Effector memory CD8-positive, alpha-beta T cell (primary cell): ENCODE measurements around the gene TMSB15B.
"Not testable (repeated sequence)": the region's sequence is repeated elsewhere in the genome, so short reads cannot be mapped to it uniquely, and the experiment has no call there.

ENCODE experiments used
- ATAC-seq: fragments of 150-1000 bp; cut with Tn5 transposase; replicated peaks from 2 replicates; pipeline ENCODE4 v1.10.0; 2021; ENCODE audit warnings: mild to moderate bottlenecking, moderate library complexity
- DNase-seq, 3 experiments: peaks; one replicate each; pipeline ENCODE4 v3.0.0; 2021
- H3K27ac Mint-ChIP-seq, 2 donors: one replicate each; pipeline ENCODE4 v1.8.0; 2022; ENCODE audit warnings: mild to moderate bottlenecking in 2 of 2, mixed read lengths in 2 of 2, moderate library complexity in 2 of 2
- H3K27me3 Mint-ChIP-seq, 2 donors: one replicate each; pipeline ENCODE4 v1.8.0; 2022; ENCODE audit warnings: mixed read lengths in 2 of 2
- H3K36me3 Mint-ChIP-seq: one replicate; pipeline ENCODE4 v1.8.0; 2022; ENCODE audit warnings: mild to moderate bottlenecking, moderate library complexity, mixed read lengths; ENCODE audit not compliant: insufficient read depth
- H3K4me1 Mint-ChIP-seq, 2 donors: one replicate each; pipeline ENCODE4 v1.8.0; 2022; ENCODE audit warnings: low read depth in 2 of 2, mixed read lengths in 2 of 2
- H3K4me3 Mint-ChIP-seq, 2 donors: one replicate each; pipeline ENCODE4 v1.8.0; 2022; ENCODE audit warnings: mild to moderate bottlenecking in 2 of 2, mixed read lengths in 2 of 2, moderate library complexity in 2 of 2
- H3K9me3 Mint-ChIP-seq, 2 donors: one replicate each; pipeline ENCODE4 v1.8.0; 2022; ENCODE audit warnings: mixed read lengths in 2 of 2
- total RNA-seq, 9 experiments: gene quantifications; one replicate each; lab custom pipeline; 2026; lab: John Stamatoyannopoulos, UW

The TMSB15B gene
- total RNA-seq, result 0.79 to 3.4 (median 1.2) reads per million in 9 experiments

DNA sequence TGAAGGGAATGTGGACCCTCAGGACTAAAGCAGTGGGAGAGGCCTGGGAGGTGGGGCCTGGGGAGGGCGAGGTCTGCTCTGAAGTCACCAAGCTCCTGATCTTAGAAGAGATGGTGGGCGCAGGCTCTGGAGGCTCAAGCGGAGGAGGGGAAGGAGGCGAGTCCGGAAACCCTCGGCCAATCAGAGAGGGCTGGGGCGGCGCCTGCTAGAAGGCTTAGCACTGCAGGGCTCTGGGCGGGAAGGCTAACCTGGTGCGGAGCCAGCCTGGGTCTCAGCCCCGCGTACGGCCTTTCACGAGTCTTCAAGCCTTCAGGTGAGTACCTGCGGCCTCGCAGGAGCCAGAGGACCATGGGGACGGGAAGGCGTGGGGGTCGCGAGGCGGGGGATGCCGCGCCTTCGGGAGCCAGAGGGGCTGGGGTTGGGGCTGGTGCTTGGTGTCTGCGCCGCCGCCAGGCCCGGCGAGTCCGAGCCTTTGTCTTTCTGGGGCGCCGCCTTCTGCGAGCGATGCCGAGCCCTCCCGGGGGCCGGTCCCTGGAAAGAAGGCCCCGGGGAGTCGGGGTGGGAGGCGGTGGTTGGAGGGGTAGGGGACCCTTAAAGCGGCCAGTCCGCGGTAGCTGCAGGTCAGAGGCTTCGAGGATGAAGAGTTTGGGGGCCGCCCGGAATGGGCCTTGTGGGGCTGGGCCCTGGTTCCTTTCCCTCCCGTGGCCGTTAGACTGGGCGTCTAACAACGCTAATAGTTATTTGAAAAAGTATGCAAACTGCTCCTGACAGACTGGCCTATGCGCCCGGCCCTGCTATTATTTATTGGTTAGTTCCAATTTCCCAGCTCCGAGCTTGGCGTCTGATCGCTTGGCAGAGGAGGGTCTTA, at the start of gene TMSB15B:
TSS of gene TMSB15B (plus strand) at position 217 of the 868 bp plus-strand sequence.
- H3K4me3 Mint-ChIP-seq, DNase-seq, H3K27ac Mint-ChIP-seq, H3K9me3 Mint-ChIP-seq, H3K27me3 Mint-ChIP-seq, H3K36me3 Mint-ChIP-seq, H3K4me1 Mint-ChIP-seq: not testable (repeated sequence)
- ATAC-seq, result peak; percentile 97

DNA sequence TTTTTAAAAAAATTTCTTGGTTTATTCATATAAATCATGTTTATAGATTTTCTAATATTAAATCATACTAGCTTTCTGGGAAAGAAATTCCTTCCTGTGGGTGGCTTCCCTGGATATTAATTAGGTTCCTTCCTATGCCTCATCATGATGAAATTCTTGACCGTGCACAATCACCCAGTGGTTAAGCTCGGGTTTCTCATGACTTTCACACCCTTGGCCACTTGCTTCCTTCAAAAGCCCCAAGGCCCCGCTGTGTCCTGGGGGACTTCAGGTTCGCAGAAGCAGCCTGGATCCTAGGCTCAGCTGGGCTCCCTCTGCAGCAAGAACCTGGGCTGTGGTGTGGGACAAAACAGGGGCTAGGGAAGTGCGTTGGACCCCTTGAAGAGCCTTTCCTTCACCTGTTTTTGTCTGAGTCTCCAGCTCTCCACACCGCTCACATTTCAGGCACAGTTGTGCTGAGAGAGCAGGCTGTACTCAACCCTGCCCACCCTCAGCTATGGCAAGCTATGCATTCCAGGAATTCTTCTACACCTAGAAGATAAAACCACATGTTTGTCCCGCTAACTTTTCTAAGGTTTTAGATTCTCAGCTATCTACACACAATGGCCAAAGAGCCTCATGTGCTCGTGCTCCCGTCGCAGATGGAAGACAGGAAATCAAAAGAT, 48.9 kb upstream of the TMSB15B start:
- Mint-ChIP-seq H3K4me1 (peaks cover 2 to 4% of the 10 kb centered on the region in 2 donors), H3K27ac (no peak overlapping the region), H3K36me3 (peaks cover 7% of the 10 kb centered on the region), H3K27me3 (no peaks in the 10 kb centered on the region), H3K4me3 (no peak overlapping the region), H3K9me3 (no peaks in the 10 kb centered on the region)
- ATAC-seq (no peak), DNase-seq (no peak)

GRCh38 chrX:103918050-103918449, 44.4 kb upstream of the TMSB15B start:
- H3K27me3 Mint-ChIP-seq, result no peaks in the 10 kb centered on the region
- H3K9me3 Mint-ChIP-seq, result no peaks in the 10 kb centered on the region
- DNase-seq, result peak; percentile 12 to 36 (median 22)
- peaks cover 7% of the 10 kb centered on the region for H3K36me3 Mint-ChIP-seq
- H3K27ac Mint-ChIP-seq, result peak overlapping the region; percentile 90 to 94
- ATAC-seq, result peak; percentile 43
- peak overlapping the region; percentile 93 to 96 for H3K4me3 Mint-ChIP-seq
- H3K4me1 Mint-ChIP-seq, result peaks cover 12 to 22% of the 10 kb centered on the region in 2 donors

- H3K4me1 Mint-ChIP-seq, result peaks cover 12 to 22% of the 10 kb centered on the region in 2 donors
- H3K27me3 Mint-ChIP-seq, result no peaks in the 10 kb centered on the region
- H3K36me3 Mint-ChIP-seq, result peaks cover 7% of the 10 kb centered on the region
- peak overlapping the region; percentile 90 to 94 for H3K27ac Mint-ChIP-seq
- ATAC-seq, result peak; percentile 72
- no peaks in the 10 kb centered on the region for H3K9me3 Mint-ChIP-seq
- H3K4me3 Mint-ChIP-seq, result peak overlapping the region; percentile 93 to 96
- peak; percentile 30 to 35 (median 33) for DNase-seq
Observed at GRCh38 chrX:103918571-103919269, 43.7 kb upstream of the TMSB15B start.

DNA sequence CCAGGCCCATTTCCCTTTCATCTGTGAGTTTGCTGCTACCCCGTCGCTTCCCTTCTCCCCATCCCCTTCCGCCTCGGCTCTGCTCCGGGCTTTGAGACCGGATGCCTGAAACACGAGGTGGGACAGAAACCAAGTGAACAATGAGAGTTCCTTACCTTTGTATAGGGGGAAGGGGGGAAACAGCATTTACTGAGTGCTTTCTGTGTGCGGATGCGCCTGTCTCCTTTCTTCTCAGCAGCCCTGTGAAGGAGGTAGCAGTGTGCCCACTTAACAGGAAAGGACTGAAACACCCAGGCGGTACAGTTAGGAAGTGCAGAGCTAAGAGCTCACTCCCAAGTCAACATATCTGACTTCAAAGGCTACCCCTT, 43.2 kb upstream of the TMSB15B start:
- H3K9me3 Mint-ChIP-seq, result no peaks in the 10 kb centered on the region
- H3K4me1 Mint-ChIP-seq, result peaks cover 12 to 22% of the 10 kb centered on the region in 2 donors
- peaks cover 7% of the 10 kb centered on the region for H3K36me3 Mint-ChIP-seq
- no peaks in the 10 kb centered on the region for H3K27me3 Mint-ChIP-seq
- ATAC-seq (peak; percentile 58), DNase-seq (peak; percentile 1 to 23 (median 7))
- H3K27ac Mint-ChIP-seq, result peak overlapping the region; percentile 90 to 94
- H3K4me3 Mint-ChIP-seq, result peak overlapping the region; percentile 93 to 96

- ATAC-seq (peak; percentile 59), DNase-seq (peak in 2 of 3 experiments; percentile 1 to 8)
- not testable (repeated sequence) for H3K27me3 Mint-ChIP-seq, H3K36me3 Mint-ChIP-seq, H3K9me3 Mint-ChIP-seq
- peaks cover 15 to 23% of the 10 kb centered on the region in 2 donors for H3K4me1 Mint-ChIP-seq
- peak overlapping the region in 1 of 2 donors; percentile 28 for H3K27ac Mint-ChIP-seq
- H3K4me3 Mint-ChIP-seq, result peak overlapping the region in 1 of 2 donors; percentile 96
Observed at GRCh38 chrX:103920515-103920914, 41.9 kb upstream of the TMSB15B start.

GRCh38 chrX:103927030-103927429, 35.4 kb upstream of the TMSB15B start:
- Mint-ChIP-seq H3K9me3 (no peaks in the 10 kb centered on the region), H3K27ac (no peak overlapping the region), H3K36me3 (peaks cover 2% of the 10 kb centered on the region), H3K4me1 (peaks cover 12 to 20% of the 10 kb centered on the region in 2 donors), H3K27me3 (no peaks in the 10 kb centered on the region), H3K4me3 (no peak overlapping the region)
- ATAC-seq (no peak), DNase-seq (no peak)

GRCh38 chrX:103927633-103928032, 34.8 kb upstream of the TMSB15B start:
- no peaks in the 10 kb centered on the region for H3K27me3 Mint-ChIP-seq
- H3K27ac Mint-ChIP-seq, result no peak overlapping the region
- DNase-seq (no peak), ATAC-seq (no peak)
- H3K36me3 Mint-ChIP-seq, result peaks cover 2% of the 10 kb centered on the region
- no peaks in the 10 kb centered on the region for H3K9me3 Mint-ChIP-seq
- no peak overlapping the region for H3K4me3 Mint-ChIP-seq
- H3K4me1 Mint-ChIP-seq, result peaks cover 12 to 20% of the 10 kb centered on the region in 2 donors

GRCh38 chrX:103932133-103932532, 30.3 kb upstream of the TMSB15B start:
- Mint-ChIP-seq H3K9me3 (no peaks in the 10 kb centered on the region), H3K4me1 (peaks cover 1 to 4% of the 10 kb centered on the region in 2 donors), H3K4me3 (no peak overlapping the region), H3K36me3 (peaks cover 2% of the 10 kb centered on the region), H3K27me3 (no peaks in the 10 kb centered on the region), H3K27ac (no peak overlapping the region)
- no peak for ATAC-seq
- no peak for DNase-seq

- peaks cover 10 to 14% of the 10 kb centered on the region in 2 donors for H3K4me1 Mint-ChIP-seq
- not testable (repeated sequence) for H3K27me3 Mint-ChIP-seq, ATAC-seq, H3K27ac Mint-ChIP-seq, H3K9me3 Mint-ChIP-seq, DNase-seq, H3K4me3 Mint-ChIP-seq, H3K36me3 Mint-ChIP-seq
Observed at GRCh38 chrX:103940257-103940656, 22.2 kb upstream of the TMSB15B start.

DNA sequence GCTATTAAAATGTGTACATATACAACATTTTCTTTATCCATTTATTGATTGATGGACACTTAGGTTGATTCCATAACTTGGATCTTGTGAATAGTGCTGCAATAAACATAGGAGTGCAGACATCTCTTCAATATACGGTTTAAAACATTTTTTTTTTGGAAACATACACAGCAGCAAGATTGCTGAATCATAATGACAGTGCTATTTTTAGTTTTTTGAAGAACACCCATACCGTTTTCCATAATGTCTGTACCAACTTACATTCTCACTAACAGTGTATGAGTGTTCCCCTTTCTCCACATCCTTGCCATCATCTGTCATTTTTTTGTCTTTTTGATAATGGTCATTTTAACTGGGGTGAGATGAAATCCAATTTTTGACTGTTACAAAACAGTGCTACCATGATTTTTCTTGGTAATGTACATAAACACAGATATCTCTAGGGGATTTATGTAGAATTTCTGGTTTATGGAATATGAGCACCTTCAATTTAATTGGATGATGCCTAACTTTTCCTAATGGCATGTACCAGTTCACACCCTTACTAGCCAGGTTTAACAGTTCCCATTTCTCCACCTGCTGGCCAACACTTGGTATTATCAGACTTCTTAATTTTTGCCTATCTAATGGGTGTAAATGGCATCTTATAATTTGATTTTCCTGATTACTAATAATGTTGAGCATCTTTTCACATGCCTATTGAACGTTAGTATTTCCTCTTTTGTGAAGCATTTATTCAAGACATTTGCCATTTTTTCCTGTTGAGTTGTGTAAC, 21.0 kb upstream of the TMSB15B start:
- no peak overlapping the region for H3K4me3 Mint-ChIP-seq
- H3K27me3 Mint-ChIP-seq, result no peaks in the 10 kb centered on the region
- no peak overlapping the region for H3K27ac Mint-ChIP-seq
- peaks cover 8 to 14% of the 10 kb centered on the region in 2 donors for H3K4me1 Mint-ChIP-seq
- no peaks in the 10 kb centered on the region for H3K9me3 Mint-ChIP-seq
- DNase-seq (no peak), ATAC-seq (no peak)
- H3K36me3 Mint-ChIP-seq, result no peaks in the 10 kb centered on the region

DNA sequence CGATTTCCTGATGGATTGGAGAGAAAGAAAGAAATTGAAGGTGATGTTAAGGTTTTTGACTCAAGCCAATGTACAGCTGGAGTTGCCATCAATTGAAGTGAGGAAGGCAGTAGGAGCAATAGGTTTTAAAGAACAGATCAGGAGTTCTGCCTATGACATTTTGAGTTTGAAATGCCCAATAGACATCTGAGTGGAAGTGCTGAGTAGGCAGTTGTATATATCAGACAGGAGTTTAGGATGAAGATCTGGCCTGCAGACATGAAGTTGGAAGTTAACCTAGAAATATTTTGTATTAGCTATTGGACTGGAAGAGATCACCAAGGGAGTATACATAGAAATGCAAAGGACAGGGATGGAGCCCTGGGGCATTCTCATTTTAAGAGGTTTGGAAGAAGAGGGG, 12.9 kb upstream of the TMSB15B start:
- Mint-ChIP-seq H3K36me3 (no peaks in the 10 kb centered on the region), H3K27ac (no peak overlapping the region), H3K4me3 (no peak overlapping the region), H3K9me3 (no peaks in the 10 kb centered on the region), H3K27me3 (no peaks in the 10 kb centered on the region), H3K4me1 (no peaks in the 10 kb centered on the region)
- DNase-seq (no peak), ATAC-seq (no peak)

DNA sequence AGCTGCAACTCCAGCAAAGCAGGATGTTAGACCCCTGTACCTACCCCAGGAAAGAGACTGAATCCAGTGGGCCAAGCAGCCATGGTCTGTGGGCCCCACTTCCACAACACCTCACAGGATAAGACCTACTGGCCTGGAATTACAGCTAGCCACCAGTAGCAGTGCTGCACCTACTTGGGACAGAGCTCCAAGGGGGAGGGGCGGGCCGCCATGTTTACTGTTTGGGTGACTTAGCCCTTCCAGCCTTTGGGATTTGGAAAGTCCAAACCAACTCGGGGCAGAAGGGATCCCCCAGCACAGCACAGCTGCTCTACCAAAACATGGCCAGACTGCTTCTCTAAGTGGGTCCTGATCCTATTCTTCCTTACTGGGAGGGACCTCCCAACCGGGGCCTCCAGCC, 9.1 kb upstream of the TMSB15B start:
- no peak overlapping the region for H3K4me3 Mint-ChIP-seq
- DNase-seq (no peak), ATAC-seq (no peak)
- H3K36me3 Mint-ChIP-seq, result no peaks in the 10 kb centered on the region
- H3K27me3 Mint-ChIP-seq, result no peaks in the 10 kb centered on the region
- no peak overlapping the region for H3K27ac Mint-ChIP-seq
- H3K4me1 Mint-ChIP-seq, result no peaks in the 10 kb centered on the region
- H3K9me3 Mint-ChIP-seq, result no peaks in the 10 kb centered on the region
